GM19372 (cell line): ENCODE results near the gene LENEP.

Experiments
- ATAC-seq: cut with Tn5 transposase; IDR thresholded peaks from one replicate; pipeline ENCODE4 v1.9.1; 2021; ENCODE audit warnings: mild to moderate bottlenecking, low read depth, moderate library complexity; ENCODE audit not compliant: unreplicated experiment

The LENEP gene

GRCh38 chr1:155043301-155043702 is 49.9 kb downstream of the LENEP start:
- ATAC-seq: no peak

GRCh38 chr1:155043793-155044192 is 50.4 kb downstream of the LENEP start:
- no peak for ATAC-seq
